ENCODE measurements around the gene DDI2. TPM values are rescaled to one million over a fixed set of nuclear protein-coding genes. Genes with fewer than 3 reads are reported as not detected.

DDI2 gene
- total RNA-seq, 1 donor from 2014 or later = 22.5 TPM

- intact Hi-C loops (cut with micrococcal nuclease) = no loop called here
- Histone ChIP-seq H3K27me3 (ENCODE audit: low read depth) (no peaks in the 10 kb centered on the region), H3K9me3 (replicated peaks) (no peaks in the 10 kb centered on the region), H3K27ac (replicated peaks) (no peak overlapping the region), H3K36me3 (peaks cover 17% of the 10 kb centered on the region), H3K4me1 (peaks cover 8% of the 10 kb centered on the region), H3K4me3 (no peak overlapping the region)
- TF ChIP-seq, protein P1, sequence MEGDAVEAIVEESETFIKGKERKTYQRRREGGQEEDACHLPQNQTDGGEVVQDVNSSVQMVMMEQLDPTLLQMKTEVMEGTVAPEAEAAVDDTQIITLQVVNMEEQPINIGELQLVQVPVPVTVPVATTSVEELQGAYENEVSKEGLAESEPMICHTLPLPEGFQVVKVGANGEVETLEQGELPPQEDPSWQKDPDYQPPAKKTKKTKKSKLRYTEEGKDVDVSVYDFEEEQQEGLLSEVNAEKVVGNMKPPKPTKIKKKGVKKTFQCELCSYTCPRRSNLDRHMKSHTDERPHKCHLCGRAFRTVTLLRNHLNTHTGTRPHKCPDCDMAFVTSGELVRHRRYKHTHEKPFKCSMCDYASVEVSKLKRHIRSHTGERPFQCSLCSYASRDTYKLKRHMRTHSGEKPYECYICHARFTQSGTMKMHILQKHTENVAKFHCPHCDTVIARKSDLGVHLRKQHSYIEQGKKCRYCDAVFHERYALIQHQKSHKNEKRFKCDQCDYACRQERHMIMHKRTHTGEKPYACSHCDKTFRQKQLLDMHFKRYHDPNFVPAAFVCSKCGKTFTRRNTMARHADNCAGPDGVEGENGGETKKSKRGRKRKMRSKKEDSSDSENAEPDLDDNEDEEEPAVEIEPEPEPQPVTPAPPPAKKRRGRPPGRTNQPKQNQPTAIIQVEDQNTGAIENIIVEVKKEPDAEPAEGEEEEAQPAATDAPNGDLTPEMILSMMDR (IDR thresholded peaks at IDR 0.05; ENCODE audit: borderline replicate concordance) = no peak
- DNase-seq = no peak
These were observed 42.5 kb upstream of the DDI2 start for GRCh38 chr1:15574741-15575140.

GRCh38 chr1:15575549-15576150 lies 41.6 kb upstream of the DDI2 start:
- Histone ChIP-seq H3K27ac (replicated peaks) (no peak overlapping the region), H3K36me3 (peaks cover 8% of the 10 kb centered on the region)
- intact Hi-C loops (cut with micrococcal nuclease) = no loop called here

GRCh38 chr1:15577691-15578090 lies 39.6 kb upstream of the DDI2 start:
- H3K36me3 ChIP-seq = no peaks in the 10 kb centered on the region
- TF ChIP-seq, protein P1 (IDR thresholded peaks at IDR 0.05; ENCODE audit: borderline replicate concordance) = no peak
- H3K27me3 ChIP-seq (ENCODE audit: low read depth) = no peaks in the 10 kb centered on the region
- intact Hi-C loops (cut with micrococcal nuclease) = no loop called here
- no peak overlapping the region for H3K27ac ChIP-seq (replicated peaks)
- H3K4me3 ChIP-seq = no peak overlapping the region
- no peaks in the 10 kb centered on the region for H3K9me3 ChIP-seq (replicated peaks)
- peaks cover 11% of the 10 kb centered on the region for H3K4me1 ChIP-seq
- no peak for DNase-seq

More at GRCh38 chr1:15575549-15576150, 41.6 kb upstream of the DDI2 start:
- Histone ChIP-seq H3K9me3 (replicated peaks) (no peaks in the 10 kb centered on the region), H3K27me3 (ENCODE audit: low read depth) (no peaks in the 10 kb centered on the region), H3K4me1 (peaks cover 11% of the 10 kb centered on the region), H3K4me3 (no peak overlapping the region)
- no peak for DNase-seq
- TF ChIP-seq, protein P1 (IDR thresholded peaks at IDR 0.05; ENCODE audit: borderline replicate concordance) = no peak

- TF ChIP-seq, protein P1 (IDR thresholded peaks at IDR 0.05; ENCODE audit: borderline replicate concordance) = no peak
- intact Hi-C loops (cut with micrococcal nuclease) = no loop called here
These were observed 38.2 kb upstream of the DDI2 start for GRCh38 chr1:15578921-15579682.

DNA sequence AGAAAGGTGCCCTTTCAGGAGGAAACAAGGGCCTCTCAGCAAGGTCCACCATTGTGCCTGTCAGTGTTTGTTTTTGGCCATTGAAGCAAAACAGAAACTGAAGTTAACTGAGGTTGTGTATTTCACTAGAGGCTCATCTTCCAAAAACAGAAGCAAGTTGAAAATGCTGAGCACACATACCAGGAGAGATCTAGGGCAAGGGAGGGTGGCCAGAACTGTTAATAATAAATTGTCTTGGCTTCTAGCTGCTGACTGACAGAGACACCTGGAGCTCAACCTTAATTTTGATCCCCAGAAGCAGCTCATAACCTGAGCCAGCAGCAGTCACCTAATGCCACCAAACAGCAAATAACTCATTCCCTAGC lies 37.6 kb upstream of the DDI2 start:
- no peaks in the 10 kb centered on the region for H3K9me3 ChIP-seq (replicated peaks)
- intact Hi-C loops (cut with micrococcal nuclease) = no loop called here
- peaks cover 18% of the 10 kb centered on the region for H3K4me1 ChIP-seq
- no peaks in the 10 kb centered on the region for H3K36me3 ChIP-seq
- H3K4me3 ChIP-seq = no peak overlapping the region
- H3K27me3 ChIP-seq (ENCODE audit: low read depth) = peaks cover 17% of the 10 kb centered on the region
- TF ChIP-seq, protein P1 (IDR thresholded peaks at IDR 0.05; ENCODE audit: borderline replicate concordance) = no peak
- no peak overlapping the region for H3K27ac ChIP-seq (replicated peaks)
- DNase-seq = no peak

More at GRCh38 chr1:15578921-15579682, 38.2 kb upstream of the DDI2 start:
- H3K4me3 ChIP-seq = no peak overlapping the region
- H3K27me3 ChIP-seq (ENCODE audit: low read depth) = peaks cover 12% of the 10 kb centered on the region
- H3K27ac ChIP-seq (replicated peaks) = no peak overlapping the region
- no peaks in the 10 kb centered on the region for H3K9me3 ChIP-seq (replicated peaks)
- no peaks in the 10 kb centered on the region for H3K36me3 ChIP-seq
- H3K4me1 ChIP-seq = peaks cover 12% of the 10 kb centered on the region
- no peak for DNase-seq
